Measurements from ENCODE around the gene PCDHGC4. TPM values are rescaled to one million over a fixed set of nuclear protein-coding genes. Genes with fewer than 3 reads are reported as not detected.

PCDHGC4 gene
- total and polyA plus RNA-seq, 2 of the 13 experiments (the other 11 are each of a cell fraction or from before 2014, with no cell fraction given): 0.07 TPM; not detected in 1

DNA sequence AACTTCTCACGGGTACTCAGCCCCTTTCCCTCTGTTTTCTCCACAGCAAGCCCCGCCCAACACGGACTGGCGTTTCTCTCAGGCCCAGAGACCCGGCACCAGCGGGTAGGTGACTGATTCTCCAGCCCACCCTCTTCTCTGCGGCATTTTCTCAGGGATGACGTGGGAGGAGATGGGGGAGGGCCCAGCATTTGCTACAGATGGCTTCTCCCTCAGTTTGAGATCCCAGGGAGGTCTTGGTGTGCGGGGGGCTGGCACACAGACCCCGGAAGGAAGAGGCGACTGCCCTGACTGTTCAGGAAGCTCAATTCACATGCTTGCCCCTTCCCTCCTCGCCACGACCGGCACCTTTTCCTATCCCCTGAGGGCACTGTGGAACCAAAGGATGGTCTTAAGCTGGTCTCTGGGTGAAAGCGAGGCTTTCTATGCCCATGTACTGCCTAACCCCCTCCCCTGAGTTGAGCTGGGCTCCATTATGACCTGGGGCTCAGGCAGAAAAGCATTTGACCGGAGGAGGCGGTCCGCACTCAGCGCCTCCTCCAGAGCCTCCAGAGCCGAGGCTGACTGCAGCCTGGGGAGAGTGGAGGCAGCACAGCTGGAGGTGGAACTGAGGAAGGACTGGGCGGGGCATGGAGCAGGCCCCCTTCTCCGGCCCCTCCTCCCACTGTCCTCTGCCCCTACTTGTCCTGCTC is 10.1 kb downstream of the PCDHGC4 start:
- H3K4me3 ChIP-seq (replicated peaks in 1 of 3; ENCODE audit: insufficient read depth in 1 of 3, low read depth in 2 of 3, low read length in 3 of 3): no peak overlapping the region
- in situ Hi-C loops (cut with HindIII; ENCODE audit: extremely low pct_ligation_motif_present, low pct_unique_long_range_greater_than_20kb) (no loop called here), intact Hi-C loops (cut with micrococcal nuclease; ENCODE audit: unreplicated experiment) (no loop called here)
- no peak for DNase-seq (ENCODE audit: low spot score)
- H3K9ac ChIP-seq (ENCODE audit: insufficient read depth, low read depth, low read length): no peak overlapping the region
- H3K27ac ChIP-seq (ENCODE audit: extremely low read length, insufficient read depth, low read length): no peak overlapping the region
- POLR2A ChIA-PET: no interaction called here
- no peaks in the 10 kb centered on the region for H3K9me3 ChIP-seq (ENCODE audit: low read length)
- H3K27me3 ChIP-seq (ENCODE audit: control insufficient read depth in 1 of 2, insufficient read depth in 2 of 2, low read length in 2 of 2): peaks cover 1 to 15% of the 10 kb centered on the region in 2 experiments; a peak in 2 of 5 replicates
- FAIRE-seq: no peak
- H3K4me1 ChIP-seq (ENCODE audit: insufficient read depth, low read length): no peaks in the 10 kb centered on the region
- H3K36me3 ChIP-seq (replicated peaks in 1 of 2; ENCODE audit: control insufficient read depth in 1 of 2, insufficient read depth in 2 of 2, low read length in 2 of 2): no peaks in the 10 kb centered on the region
- no peak for ATAC-seq
- CTCF ChIA-PET (ENCODE audit: low intra/inter-chr PET ratio, low total read pairs): no interaction called here
- BruUV-seq (replicated peaks): no TSS peak
- H4K20me1 ChIP-seq (ENCODE audit: insufficient read depth, low read length): no peaks in the 10 kb centered on the region
- WGBS (ENCODE audit: low lambda C conversion rate): under 1% methylated on average over 10 of the region's 22 CpGs
- no peak overlapping the region for H3K4me2 ChIP-seq (ENCODE audit: low read depth, low read length)
- no peaks in the 10 kb centered on the region for H3K79me2 ChIP-seq (ENCODE audit: insufficient read depth, low read length)
- TF ChIP-seq, protein P1, sequence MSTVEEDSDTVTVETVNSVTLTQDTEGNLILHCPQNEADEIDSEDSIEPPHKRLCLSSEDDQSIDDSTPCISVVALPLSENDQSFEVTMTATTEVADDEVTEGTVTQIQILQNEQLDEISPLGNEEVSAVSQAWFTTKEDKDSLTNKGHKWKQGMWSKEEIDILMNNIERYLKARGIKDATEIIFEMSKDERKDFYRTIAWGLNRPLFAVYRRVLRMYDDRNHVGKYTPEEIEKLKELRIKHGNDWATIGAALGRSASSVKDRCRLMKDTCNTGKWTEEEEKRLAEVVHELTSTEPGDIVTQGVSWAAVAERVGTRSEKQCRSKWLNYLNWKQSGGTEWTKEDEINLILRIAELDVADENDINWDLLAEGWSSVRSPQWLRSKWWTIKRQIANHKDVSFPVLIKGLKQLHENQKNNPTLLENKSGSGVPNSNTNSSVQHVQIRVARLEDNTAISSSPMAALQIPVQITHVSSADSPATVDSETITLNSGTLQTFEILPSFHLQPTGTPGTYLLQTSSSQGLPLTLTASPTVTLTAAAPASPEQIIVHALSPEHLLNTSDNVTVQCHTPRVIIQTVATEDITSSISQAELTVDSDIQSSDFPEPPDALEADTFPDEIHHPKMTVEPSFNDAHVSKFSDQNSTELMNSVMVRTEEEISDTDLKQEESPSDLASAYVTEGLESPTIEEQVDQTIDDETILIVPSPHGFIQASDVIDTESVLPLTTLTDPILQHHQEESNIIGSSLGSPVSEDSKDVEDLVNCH (CRISPR knock-in tag; IDR thresholded peaks at IDR 0.05): no peak
- no peak for TF ChIP-seq ERF (CRISPR knock-in tag; IDR thresholded peaks at IDR 0.05)
- TF ChIP-seq, protein P2, sequence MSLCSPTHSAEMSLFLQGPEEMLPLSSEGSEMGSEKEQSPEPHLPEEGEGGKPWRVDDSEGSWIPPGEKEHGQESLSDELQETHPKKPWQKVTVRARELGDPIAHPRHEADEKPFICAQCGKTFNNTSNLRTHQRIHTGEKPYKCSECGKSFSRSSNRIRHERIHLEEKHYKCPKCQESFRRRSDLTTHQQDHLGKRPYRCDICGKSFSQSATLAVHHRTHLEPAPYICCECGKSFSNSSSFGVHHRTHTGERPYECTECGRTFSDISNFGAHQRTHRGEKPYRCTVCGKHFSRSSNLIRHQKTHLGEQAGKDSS (CRISPR knock-in tag; IDR thresholded peaks at IDR 0.05; ENCODE audit: borderline replicate concordance, low read depth): no peak
- no peak for TF ChIP-seq NFIC (IDR thresholded peaks at IDR 0.05; ENCODE audit: low read length)
- no peak for TF ChIP-seq ZNF713 (CRISPR knock-in tag; IDR thresholded peaks at IDR 0.05)
- TF ChIP-seq SIN3A (IDR thresholded peaks at IDR 0.05; ENCODE audit: borderline replicate concordance, low read depth, low read length): no peak
- TF ChIP-seq ZNF382 (CRISPR knock-in tag; IDR thresholded peaks at IDR 0.05; ENCODE audit: borderline replicate concordance): no peak
- no peak for TF ChIP-seq HNRNPK (IDR thresholded peaks at IDR 0.05; ENCODE audit: low read depth, low read length, poor library complexity, severe bottlenecking)
- TF ChIP-seq ZNF337 (CRISPR knock-in tag; IDR thresholded peaks at IDR 0.05; ENCODE audit: borderline replicate concordance, low read depth): no peak
- no peak for TF ChIP-seq SRSF1 (optimal IDR thresholded peaks at IDR 0.05; ENCODE audit: low read depth, low read length)
- TF ChIP-seq, protein P3, sequence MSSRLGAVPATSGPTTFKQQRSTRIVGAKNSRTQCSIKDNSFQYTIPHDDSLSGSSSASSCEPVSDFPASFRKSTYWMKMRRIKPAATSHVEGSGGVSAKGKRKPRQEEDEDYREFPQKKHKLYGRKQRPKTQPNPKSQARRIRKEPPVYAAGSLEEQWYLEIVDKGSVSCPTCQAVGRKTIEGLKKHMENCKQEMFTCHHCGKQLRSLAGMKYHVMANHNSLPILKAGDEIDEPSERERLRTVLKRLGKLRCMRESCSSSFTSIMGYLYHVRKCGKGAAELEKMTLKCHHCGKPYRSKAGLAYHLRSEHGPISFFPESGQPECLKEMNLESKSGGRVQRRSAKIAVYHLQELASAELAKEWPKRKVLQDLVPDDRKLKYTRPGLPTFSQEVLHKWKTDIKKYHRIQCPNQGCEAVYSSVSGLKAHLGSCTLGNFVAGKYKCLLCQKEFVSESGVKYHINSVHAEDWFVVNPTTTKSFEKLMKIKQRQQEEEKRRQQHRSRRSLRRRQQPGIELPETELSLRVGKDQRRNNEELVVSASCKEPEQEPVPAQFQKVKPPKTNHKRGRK (CRISPR knock-in tag; IDR thresholded peaks at IDR 0.05): no peak
- H2AFZ ChIP-seq (ENCODE audit: low read length): no peak overlapping the region

All from HepG2 (cell line).